Activated gamma-delta T cell (primary cell): ENCODE results near the gene PDXDC1.
"Not testable (repeated sequence)": the region's sequence is repeated elsewhere in the genome, so short reads cannot be mapped to it uniquely, and the experiment has no call there.

Source experiments
- DNase-seq: peaks from one replicate; lab custom pipeline; 2025; lab: John Stamatoyannopoulos, UW

PDXDC1 gene

DNA sequence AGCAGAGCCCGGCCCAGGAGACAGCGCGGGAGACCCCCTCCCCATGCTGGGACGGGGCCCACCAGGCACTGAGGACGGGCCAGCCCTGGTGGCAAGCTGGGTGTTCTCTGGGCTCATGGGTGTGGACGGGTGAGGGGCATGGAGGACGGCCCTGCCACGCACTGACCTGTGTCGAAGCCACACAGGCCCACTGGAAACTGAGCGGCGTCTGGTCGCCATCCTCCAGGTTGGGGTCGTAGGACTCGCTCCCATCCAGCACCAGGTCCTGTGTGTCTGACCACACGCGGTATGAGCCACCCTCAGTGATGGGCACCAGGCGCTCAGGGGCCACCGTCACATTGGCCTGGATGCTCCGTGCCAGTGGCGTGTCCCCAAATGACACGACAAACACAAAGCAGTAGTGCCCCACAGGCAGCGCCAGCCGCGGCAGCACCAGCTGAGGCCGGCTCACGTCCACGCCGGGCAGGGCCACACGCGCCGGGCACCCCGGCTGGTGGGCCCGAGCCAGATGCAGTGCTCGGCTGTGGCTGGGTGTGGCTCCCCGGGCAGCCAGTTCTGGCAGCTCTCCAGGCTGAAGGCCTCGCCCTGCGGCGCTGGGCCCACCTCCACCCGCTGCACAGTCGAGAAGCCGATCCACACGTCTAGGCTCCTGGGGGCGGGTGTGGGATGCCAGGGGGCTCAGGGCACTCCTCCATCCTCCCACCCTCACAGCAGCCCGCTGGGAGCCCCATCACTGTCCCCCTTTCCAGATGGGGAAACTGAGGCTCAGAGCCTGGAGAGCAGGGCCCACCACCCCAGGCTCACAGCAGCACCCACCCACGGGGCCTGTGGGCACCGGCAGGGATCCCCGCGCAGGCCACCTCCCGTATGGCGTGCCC lies 160.9 kb downstream of the PDXDC1 start:
- not testable (repeated sequence) for DNase-seq

DNA sequence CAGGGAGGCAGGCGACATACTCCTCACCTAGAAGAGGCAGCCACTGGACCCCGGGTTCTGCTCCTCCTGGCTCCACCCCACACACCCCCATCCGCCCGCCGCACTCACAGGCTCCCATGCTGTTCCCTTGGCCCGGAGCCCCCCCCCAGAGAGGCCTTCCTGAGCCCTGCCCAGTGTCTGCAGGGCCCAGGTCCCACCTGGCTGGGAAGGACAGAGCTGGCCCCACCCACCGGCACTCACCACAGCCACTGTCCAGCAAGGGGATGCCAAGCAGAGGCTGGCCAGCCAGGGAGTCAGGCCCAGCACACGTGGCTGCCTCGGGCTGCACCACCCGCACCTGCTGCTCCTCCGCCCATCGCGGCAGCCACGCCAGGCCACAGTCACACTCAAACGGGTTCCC lies 162.7 kb downstream of the PDXDC1 start:
- DNase-seq: not testable (repeated sequence)

DNA sequence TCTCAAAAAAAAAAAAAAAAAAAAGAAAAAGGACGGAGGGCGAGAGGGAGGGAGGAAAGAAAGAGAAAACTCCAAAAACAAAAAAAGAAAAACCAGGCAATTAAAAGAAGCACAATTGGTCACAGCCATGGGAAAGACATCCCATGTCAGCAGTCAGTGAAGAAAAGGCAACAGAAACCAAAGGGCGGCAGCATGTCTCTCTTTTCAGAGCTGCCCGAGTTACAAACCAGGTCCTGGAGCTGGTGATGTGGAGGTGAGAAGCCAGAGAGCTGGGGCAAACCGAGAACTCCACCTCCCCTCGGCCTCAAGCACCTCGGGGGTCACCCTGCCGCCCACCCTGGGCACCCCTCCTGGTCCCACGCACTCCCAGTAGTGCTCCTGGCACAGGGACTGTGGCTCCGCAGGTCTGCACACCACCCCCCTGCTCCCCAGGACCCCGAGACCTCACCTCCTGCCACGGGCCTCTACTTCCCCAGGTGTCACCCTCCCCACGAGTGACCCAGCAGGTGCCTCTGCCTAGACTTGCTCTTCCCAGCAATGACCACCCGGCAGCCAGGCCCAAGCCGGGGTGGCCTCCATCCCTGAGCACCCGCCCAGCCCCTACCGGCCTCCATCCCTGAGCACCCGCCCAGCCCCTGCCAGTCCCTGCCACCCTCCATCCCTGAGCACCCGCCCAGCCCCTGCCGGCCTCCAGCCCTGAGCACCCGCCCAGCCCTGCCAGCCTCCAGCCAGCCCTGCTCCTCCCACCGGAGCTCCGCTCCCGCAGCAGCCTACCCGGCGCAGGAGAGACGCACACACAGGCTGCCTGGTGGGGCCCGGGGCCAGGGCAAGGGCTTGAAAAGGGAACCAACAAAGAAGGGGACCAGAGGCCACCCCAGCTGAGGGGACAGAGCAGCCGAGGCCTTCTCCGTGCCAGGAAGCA lies 165.9 kb downstream of the PDXDC1 start:
- not testable (repeated sequence) for DNase-seq

DNA sequence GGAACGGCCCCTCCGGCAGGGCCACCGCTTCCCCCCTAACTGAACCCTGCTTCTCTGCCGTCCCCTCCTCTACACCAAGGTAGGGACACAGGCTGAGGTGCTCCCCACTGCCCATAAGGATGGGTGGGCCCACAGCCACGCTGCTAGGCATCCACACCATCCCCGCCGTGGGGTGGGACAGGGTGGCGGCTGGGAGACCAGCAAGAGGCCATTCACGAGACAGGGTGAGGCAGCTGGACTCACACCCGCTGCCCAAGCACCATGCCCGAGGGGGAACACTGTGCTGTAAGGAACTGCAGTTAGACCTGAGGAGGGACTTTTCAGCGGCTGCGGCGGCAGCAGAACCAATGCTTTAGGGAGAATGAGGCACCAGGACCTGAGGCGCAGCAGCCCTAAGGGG lies 166.8 kb downstream of the PDXDC1 start:
- no peak for DNase-seq

DNA sequence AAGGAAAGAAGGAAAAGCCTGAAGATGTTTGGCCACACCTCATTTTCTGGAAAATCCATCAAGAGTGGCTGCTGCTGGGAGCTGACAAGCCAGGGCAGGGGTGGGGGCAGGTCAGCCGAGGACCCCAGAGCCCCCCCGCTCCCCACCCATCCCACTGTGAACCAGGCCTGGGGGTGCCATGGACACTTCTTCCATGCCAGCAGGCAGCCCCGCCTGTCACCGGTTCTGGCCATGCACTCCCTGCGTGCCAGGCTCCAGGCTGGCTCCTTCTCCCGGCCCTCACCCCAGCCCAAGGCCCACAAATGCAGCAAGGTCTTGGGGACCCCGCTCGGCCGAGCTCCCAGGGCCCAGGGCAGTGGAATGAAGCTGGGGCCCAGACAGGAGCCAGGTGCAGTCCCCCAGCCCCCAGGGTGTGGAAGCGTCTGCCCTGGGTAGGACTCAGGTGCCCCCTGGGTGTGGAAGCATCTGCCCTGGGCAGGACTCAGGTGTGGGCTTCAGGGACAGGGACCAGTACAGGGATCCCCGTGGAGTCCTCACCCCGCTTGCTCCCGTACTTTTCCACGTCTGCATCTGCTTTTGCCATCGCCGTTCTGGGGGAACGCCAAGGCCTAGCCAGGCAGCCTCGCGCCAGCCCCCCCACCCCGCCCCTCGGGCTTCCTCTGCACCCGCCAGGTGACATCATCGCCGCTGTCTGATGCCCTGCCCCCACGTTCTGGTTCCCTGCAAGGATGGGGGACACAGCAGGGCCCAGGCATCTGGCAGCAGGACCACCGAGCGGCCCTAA lies 167.5 kb downstream of the PDXDC1 start:
- DNase-seq: not testable (repeated sequence)

DNA sequence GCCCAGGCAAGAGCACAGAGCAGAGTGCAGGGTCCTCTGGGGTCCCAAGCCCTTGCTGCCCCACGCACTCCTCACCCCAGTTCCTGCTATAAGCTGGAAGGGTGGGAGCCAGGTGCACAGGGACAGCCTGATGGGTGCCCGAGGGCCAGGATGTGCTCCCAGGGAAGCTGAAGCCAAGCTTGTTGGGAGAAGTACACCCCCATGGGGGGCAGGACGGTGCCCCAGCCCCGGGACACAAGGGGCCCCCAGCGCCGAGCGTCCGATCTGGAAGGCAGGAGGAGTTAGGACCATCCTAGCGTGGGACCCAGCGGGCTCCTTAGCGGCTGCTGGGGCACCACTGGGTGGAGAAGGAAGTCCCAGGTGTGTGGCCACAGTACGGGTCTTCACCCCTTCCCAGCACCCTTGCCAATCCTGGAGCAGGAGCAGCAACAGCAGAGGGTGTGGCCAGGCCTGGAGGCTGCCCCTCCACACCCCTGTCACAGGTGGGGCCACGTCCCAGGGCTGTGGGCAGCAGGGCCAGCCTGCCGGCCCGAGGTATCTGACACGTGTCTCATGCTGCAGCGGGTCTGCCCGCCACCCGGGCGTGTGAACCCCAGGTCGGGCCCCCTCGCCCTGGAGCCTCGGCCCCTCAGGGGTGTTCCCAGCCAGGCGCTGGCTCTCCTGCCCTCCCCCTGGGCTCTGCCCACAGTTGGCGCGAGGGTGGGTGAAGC lies 168.2 kb downstream of the PDXDC1 start:
- DNase-seq: not testable (repeated sequence)

DNA sequence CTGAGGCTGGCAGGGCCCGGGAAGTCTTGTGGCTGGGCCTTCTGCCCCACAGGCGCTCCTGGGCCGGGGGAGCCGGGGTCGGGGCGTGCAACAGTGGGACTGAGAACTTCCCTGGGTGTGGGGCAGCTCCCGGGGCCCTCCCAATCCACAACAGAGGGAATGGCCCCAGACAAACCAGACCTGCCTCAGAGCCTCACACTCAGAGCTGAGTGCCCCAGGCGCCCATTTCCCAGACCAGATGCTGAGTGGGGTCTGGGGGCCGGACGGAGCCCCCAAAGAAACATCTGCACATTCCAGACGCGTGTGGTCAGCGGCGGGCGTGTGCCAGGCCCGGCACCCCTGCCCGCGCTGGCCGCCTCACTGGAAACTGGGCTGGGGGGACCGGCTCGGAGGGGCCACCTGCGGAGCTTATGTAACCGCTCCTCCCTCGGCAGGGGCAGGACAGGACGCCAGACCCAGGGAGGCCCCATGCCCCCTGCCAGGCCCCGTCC lies 168.8 kb downstream of the PDXDC1 start:
- DNase-seq: not testable (repeated sequence)

DNA sequence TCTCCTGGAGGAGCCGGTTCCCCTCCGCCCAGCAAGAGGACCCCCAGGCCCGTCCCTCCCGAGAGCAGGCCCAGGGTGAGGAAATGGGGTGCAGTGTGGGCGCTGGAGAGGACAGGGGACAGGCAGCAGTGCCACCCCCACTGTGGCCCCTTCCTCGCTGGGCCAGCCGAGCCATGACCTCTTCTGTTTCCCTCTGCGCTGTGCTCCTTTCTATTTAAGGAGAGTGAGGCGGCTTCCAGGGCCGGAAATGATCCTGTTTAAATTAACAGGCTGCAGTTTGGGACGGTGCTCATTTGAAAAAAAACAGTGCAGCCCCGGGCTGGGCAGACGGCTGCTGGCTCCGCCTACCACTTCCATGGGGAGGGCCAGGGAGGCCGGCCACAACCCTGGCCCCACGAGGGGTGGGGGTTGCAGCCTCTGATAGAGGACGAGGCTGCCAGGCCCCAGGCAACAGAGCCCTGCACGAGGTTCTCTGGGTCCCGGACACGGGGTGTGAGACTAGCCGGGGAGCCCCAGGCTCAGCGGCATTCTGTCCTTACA lies 169.3 kb downstream of the PDXDC1 start:
- DNase-seq: not testable (repeated sequence)

DNA sequence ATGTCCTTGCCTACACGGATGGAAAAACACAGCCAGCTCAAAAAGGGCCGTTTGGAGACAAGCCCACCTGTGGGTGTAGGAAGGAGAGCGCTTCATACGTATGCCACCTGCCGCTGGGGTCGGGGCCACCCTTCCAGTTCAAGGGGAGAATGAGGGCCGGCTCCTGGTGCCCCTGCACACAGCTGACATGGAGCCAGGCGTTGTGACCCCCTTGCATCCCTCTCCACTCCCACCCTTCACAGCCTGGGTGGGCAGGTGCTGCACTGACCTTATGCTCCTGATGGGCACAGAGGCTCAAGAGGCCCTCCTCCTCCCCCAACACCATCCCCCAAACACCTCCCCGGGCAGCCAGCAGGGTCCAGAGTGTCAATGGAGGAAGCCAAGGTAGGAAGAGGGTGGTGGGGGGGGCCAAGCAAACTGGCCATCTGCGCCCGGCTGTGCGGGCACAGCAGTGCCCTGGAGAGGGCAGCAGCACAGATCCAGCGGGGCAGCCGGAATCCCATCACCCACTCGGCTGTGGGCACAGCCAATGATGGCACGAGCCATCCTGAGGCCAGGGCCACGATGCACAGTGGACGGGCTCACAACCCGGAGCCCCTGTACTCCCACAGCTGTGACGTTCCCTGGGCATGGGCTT lies 170.1 kb downstream of the PDXDC1 start:
- not testable (repeated sequence) for DNase-seq

DNA sequence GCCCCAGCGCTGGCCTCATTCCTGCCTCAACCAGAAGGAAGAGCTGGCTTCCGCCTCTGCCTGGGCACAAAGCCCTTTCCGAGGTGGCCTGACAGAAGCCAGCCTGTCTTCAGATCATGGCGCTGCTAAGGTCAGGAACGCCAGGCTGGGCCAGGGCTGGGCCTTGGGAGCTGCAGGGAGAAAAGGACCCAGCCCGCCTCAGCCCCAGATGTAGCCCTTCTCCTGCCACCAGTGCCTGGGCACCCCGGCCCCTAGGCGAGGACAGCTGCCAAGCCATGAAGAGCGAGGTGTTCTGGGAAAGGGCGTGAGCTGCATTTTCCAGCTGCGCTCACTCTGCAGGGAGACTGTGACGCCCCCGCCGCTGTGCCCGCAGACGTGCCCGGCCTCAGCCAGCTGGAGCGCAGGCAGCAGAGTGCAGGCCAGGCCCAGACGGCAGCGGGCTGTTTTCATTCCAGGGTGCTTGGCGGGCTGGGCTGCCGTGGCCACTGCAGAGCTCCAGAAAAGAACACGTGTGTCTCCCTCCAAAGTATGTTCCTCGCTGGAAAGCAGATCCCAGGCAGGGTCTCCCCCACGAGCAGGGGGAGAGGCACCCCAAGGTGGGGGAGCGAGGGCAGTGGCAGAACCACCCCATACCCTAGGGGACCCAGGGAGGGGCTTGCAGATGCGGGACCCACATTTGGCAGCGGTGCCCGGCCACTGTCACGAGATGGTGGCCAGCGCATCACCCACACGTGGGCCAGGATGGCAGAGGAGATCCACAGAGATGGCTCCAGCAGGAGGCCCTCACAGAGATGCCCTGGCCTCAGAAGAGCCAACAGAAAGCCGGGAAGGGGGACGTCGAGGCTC lies 170.8 kb downstream of the PDXDC1 start:
- not testable (repeated sequence) for DNase-seq

DNA sequence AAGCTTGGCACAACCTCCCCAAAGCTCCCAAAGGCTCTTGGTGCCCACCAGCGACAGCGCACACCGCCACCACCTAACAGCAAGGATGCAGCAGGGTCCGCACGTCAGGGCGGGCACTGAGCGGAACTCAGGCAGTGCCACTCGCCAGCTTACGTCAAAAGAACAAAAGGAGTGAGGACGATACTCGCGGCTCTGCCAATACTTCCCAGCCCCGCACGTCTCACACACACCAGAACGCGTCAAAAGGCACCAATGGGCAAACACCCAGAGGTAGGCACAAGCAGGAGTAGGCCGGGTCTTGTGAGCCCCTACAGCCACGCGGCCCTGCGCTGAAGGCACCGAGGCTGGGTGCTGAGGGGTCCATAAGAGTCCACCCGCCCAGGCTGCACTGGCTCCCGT lies 171.4 kb downstream of the PDXDC1 start:
- DNase-seq: not testable (repeated sequence)

DNA sequence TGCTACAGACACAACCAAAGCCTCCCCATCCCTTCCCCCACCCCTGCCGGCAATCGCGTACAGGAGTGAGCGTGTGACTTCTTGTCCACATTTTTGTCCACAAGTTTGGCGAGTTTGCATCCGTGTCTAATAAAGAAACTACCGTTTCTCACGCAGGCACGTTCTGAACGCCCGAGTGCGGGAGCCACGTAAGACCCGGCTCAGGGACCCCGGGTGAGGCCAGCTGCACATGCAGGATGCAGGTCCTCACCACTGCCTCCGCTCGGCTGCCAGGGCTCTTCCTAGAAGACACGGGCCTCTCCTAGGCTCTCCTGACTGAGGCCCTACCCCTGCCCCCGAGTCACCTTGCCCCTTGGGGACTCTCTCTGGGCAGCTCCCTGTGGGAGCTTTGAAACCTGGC lies 174.0 kb downstream of the PDXDC1 start:
- not testable (repeated sequence) for DNase-seq

DNA sequence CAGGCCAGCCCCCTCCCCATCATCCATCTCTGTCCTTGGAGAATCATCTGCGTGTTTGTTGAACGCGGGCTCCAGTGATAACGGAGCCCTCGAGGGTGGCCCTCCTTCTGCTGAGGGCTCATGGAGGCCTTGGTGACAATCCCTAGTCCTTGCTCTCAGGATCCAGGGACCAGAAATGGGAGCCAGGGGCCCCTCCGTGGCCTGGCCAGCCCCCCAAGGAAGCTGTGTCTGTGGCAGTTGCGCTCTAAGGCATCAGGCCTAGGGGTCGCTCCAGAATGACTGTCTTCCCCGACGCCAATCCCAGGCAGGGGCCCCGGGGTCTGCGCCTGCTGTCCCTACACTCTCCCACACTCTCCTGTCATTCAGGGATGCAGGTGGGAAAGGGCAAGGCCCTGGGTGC lies 174.4 kb downstream of the PDXDC1 start:
- DNase-seq: not testable (repeated sequence)

DNA sequence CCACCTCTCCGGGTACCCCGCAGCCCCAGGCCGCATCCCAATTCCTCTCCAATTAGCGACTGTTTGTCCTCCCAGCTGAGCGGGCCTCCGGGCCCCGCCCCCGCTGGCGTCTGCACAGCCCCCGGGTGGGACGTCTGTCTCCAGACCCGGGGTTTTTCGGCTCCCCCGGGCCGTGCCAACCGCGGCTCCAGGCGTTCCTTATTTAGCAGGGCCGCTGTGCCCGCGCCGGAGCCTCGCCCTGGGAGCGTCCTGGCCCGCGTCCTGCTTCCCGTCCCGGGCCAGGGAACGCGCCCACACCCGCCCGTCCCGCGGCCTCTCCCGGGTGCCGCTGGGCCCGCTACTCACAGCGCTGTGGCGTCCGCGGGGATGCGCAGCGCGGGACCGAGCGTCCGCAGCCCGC lies 179.2 kb downstream of the PDXDC1 start:
- DNase-seq: not testable (repeated sequence)

DNA sequence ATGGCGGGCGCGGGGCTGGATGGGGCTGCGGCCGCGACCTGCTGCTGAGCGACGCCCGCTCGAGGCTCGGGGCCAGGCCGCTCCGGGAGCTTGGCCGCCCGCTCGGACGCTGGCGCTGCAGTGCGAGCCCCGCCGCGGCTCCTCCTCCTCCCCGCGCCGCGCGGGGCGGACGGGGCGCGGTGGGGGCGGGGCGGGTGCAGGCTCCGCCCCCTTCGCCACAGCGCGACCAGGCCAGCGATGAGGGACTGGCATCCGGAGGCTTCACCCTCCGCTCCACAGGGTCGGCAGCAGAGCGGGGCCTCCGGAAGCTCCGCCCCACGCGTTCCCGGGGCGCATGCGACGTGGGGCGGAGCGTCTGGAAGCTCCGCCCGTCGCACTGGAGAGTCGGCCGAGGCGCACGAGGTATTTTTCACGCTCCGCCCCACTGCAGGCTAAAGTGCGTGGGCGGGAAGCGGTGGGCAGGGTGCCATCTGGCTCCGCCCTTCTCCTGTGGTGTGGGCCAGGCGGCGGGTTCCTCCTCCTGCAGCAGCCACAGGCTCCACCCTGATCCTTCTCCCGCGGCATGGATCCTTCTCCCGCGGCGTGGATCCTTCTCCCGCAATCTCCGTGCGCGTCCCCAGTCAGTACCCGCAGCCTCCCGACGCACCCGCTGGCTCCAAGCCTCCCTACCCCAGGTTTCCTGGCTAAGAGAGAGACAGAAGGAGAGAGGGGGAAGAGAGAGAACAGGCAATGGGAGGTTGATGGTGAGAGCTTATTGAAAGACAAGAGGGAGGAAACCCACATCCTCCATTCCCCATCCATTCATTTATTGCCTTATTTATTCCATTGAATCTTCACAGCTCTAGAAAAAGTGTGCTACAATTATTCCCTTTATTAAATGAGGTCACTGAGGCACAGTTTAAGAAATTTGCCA lies 180.1 kb downstream of the PDXDC1 start:
- DNase-seq: peak; percentile 83

DNA sequence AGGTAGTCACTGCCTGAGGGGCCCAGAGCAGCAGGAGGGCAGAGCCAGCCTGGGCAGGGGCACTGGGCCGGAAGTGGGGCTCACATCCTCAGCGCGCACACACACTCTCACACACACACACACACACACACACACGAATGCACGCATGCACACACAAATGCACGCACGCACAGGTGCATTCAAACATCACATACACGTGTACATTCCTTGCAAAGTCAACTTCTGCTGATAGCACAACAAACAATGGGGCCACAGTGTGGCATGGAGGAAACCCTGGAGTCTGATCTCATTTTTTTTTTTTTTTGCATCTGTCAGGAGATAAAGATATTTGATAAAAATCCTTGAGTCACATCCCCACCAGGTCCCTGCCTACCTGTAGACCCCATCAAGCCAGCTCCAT lies 182.8 kb downstream of the PDXDC1 start:
- DNase-seq: not testable (repeated sequence)

DNA sequence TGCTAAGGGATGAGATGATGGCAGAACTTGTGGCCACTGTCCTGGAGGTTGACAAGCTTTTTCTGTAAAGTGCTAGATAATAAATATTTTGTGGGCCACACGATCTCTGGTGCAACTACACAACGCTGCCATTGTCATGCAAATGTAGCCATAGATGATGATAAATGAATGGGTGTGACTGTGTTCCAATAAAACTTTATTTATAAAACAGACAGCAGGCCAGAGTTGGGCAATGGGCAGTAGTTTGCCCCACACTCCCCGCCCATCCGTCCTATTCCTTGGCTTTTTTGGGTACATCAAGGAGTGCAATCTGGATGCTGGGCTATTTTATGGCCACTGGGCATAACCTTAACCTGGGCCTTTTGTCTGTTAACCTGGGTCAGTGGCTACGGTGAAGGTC lies 184.8 kb downstream of the PDXDC1 start:
- not testable (repeated sequence) for DNase-seq

DNA sequence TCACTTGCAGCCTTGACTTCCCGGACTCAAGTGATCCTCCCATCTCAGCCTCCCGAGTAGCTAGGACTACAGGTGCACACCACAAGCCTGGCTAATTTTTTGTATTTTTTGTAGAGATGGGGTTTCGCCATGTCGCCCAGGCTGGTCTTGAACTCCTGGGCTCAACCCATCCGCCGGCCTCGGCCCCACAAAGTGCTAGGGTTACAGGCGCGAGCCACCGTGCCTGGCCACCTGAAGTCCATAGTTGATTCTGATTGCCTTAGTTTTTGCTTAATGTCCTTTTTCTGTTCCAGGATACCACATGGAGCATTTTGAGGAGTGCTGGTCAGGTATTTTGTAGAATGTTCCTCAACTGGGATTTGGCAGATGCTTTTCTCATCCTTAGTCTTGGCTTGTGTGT lies 185.7 kb downstream of the PDXDC1 start:
- not testable (repeated sequence) for DNase-seq
